H1 (cell line): ENCODE results near the gene DDX21. TPM values are rescaled to one million over a fixed set of nuclear protein-coding genes. Genes with fewer than 3 reads are reported as not detected.

Source experiments
- CTCF ChIA-PET: fragments of 300-600 bp; sonication (Branson Sonifier 250); formaldehyde crosslinking; loops from one replicate; lab custom pipeline; 2021; ENCODE audit not compliant: partially characterized antibody; lab: Charles Lee
- POLR2A ChIA-PET: fragments of 300-600 bp; sonication (Branson Sonifier 250); formaldehyde crosslinking; loops from one replicate; lab custom pipeline; 2021; ENCODE audit warnings: inconsistent platforms; ENCODE audit not compliant: partially characterized antibody; lab: Charles Lee
- DNase-seq, 2 experiments: peaks; one replicate each; pipeline versions ENCODE4 v3.0.0 to v3.0.0-alpha.2; 2010 to 2022; ENCODE audit warnings: low spot score in 2 of 2, low read depth in 1 of 2, mixed read lengths in 1 of 2
- FAIRE-seq: peaks from 2 replicates; lab custom pipeline; 2011; peaks lifted over from hg19 to GRCh38; lab: Jason Lieb, UNC
- H2AFZ ChIP-seq: 2 replicates; pipeline ENCODE4 v1.8.1; 2012; ENCODE audit warnings: low read length, inconsistent platforms
- H2AK5ac ChIP-seq: 2 replicates; pipeline ENCODE4 v1.6.1; 2013; ENCODE audit warnings: low read depth, low read length
- H2BK120ac ChIP-seq: replicated peaks from 2 replicates; pipeline ENCODE3; 2013; ENCODE audit warnings: low read depth, low read length, inconsistent platforms
- H2BK12ac ChIP-seq: 2 replicates; pipeline ENCODE4 v1.6.1; 2013; ENCODE audit warnings: low read depth, low read length
- H2BK15ac ChIP-seq: 2 replicates; pipeline ENCODE4 v1.6.1; 2013; ENCODE audit warnings: low read length
- H2BK20ac ChIP-seq: 2 replicates; pipeline ENCODE4 v1.6.1; 2013; ENCODE audit warnings: low read length
- H2BK5ac ChIP-seq: 2 replicates; pipeline ENCODE4 v1.6.1; 2013; ENCODE audit warnings: low read depth, low read length
- H3K14ac ChIP-seq: 2 replicates; pipeline ENCODE4 v1.6.1; 2013; ENCODE audit warnings: inconsistent platforms; ENCODE audit not compliant: insufficient read length
- H3K18ac ChIP-seq: 2 replicates; pipeline ENCODE4 v1.6.1; 2013; ENCODE audit warnings: low read length; ENCODE audit errors: extremely low read depth
- H3K23ac ChIP-seq: 2 replicates; pipeline ENCODE4 v1.6.1; 2013; ENCODE audit warnings: inconsistent platforms; ENCODE audit not compliant: insufficient read length
- H3K23me2 ChIP-seq: 2 replicates; pipeline ENCODE4 v1.6.1; 2013; ENCODE audit warnings: low read depth, low read length
- H3K27ac ChIP-seq: 2 replicates; pipeline ENCODE4 v1.6.1; 2011; ENCODE audit warnings: low read depth, low read length, inconsistent platforms
- H3K27me3 ChIP-seq, 4 experiments: replicated peaks in 1 of 4; 1 replicate in 1 of 4; 2 replicates in 3 of 4; pipeline versions ENCODE4 v1.6.1 to v1.8.1; 2011 to 2013; ENCODE audit warnings: low read length in 3 of 4, mild to moderate bottlenecking in 3 of 4, inconsistent platforms in 2 of 4, mixed read lengths in 2 of 4, moderate library complexity in 1 of 4; ENCODE audit not compliant: control insufficient read depth in 3 of 4, insufficient read depth in 3 of 4; ENCODE audit errors: extremely low read depth in 1 of 4
- H3K36me3 ChIP-seq, 4 experiments: 2 replicates each; pipeline versions ENCODE4 v1.6.1 to v1.8.1; 2011 to 2013; ENCODE audit warnings: mild to moderate bottlenecking in 4 of 4, low read length in 3 of 4, moderate library complexity in 2 of 4, control low read depth in 1 of 4, inconsistent platforms in 1 of 4; ENCODE audit not compliant: insufficient read depth in 4 of 4, control insufficient read depth in 2 of 4
- H3K4ac ChIP-seq: replicated peaks from 2 replicates; pipeline ENCODE3; 2013; ENCODE audit warnings: low read length, low read depth, mixed read lengths, inconsistent platforms; ENCODE audit not compliant: insufficient read length
- H3K4me1 ChIP-seq, 4 experiments: replicated peaks in 1 of 4; 1 replicate in 1 of 4; 2 replicates in 3 of 4; pipeline versions ENCODE4 v1.6.1 to v1.8.1; 2011 to 2013; ENCODE audit warnings: low read length in 3 of 4, inconsistent platforms in 2 of 4, mixed read lengths in 1 of 4; ENCODE audit not compliant: insufficient read depth in 4 of 4, control insufficient read depth in 3 of 4
- H3K4me2 ChIP-seq, 2 experiments: 2 replicates each; pipeline versions ENCODE4 v1.6.1 to v1.8.1; 2011 to 2013; ENCODE audit warnings: low read depth in 2 of 2, low read length in 2 of 2, control low read depth in 1 of 2, inconsistent platforms in 1 of 2, mild to moderate bottlenecking in 1 of 2; ENCODE audit not compliant: insufficient read depth in 1 of 2
- H3K4me3 ChIP-seq, 4 experiments: fragments of 200-600, 300-600 bp in 1 of 4; sonication (generic), shearing (Covaris generic), sonication (Bioruptor Twin) in 1 of 4; 2 replicates each; pipeline versions ENCODE4 v1.5.1 to v1.8.1; 2011 to 2016; ENCODE audit warnings: low read length in 4 of 4, low read depth in 3 of 4, control low read depth in 2 of 4, inconsistent platforms in 2 of 4, mild to moderate bottlenecking in 2 of 4, mixed read lengths in 1 of 4, moderate library complexity in 1 of 4; ENCODE audit not compliant: insufficient read depth in 2 of 4; ENCODE audit errors: extremely low read depth in 1 of 4
- H3K56ac ChIP-seq: replicated peaks from 2 replicates; pipeline ENCODE3; 2013; ENCODE audit warnings: low read depth, mild to moderate bottlenecking, mixed read lengths, low read length, inconsistent platforms; ENCODE audit not compliant: insufficient read length
- H3K79me1 ChIP-seq: 2 replicates; pipeline ENCODE4 v1.6.1; 2013; ENCODE audit warnings: low read depth, low read length, control low read depth
- H3K79me2 ChIP-seq, 2 experiments: 2 replicates each; pipeline versions ENCODE4 v1.6.1 to v1.8.1; 2012 to 2013; ENCODE audit warnings: low read length in 2 of 2, mild to moderate bottlenecking in 2 of 2, inconsistent platforms in 1 of 2; ENCODE audit not compliant: insufficient read depth in 2 of 2, control insufficient read depth in 1 of 2
- H3K9ac ChIP-seq, 4 experiments: replicated peaks in 1 of 4; 1 replicate in 1 of 4; 2 replicates in 3 of 4; pipeline versions ENCODE4 v1.6.1 to v1.8.1; 2011 to 2013; ENCODE audit warnings: low read depth in 3 of 4, low read length in 3 of 4, control low read depth in 2 of 4, mild to moderate bottlenecking in 2 of 4, moderate library complexity in 2 of 4, inconsistent platforms in 1 of 4; ENCODE audit errors: extremely low read depth in 1 of 4
- H3K9me3 ChIP-seq, 2 experiments: 2 replicates each; pipeline versions ENCODE4 v1.6.1 to v1.8.1; 2012 to 2013; ENCODE audit warnings: mild to moderate bottlenecking in 2 of 2, moderate library complexity in 2 of 2, control low read depth in 1 of 2, inconsistent platforms in 1 of 2, low read depth in 1 of 2, low read length in 1 of 2, mixed read lengths in 1 of 2; ENCODE audit not compliant: insufficient read depth in 2 of 2
- H4K20me1 ChIP-seq, 2 experiments: replicated peaks in 1 of 2; 2 replicates each; pipeline versions ENCODE3 to v1.8.1; 2011 to 2013; ENCODE audit warnings: inconsistent platforms in 2 of 2, low read length in 2 of 2, mild to moderate bottlenecking in 1 of 2; ENCODE audit not compliant: insufficient read depth in 2 of 2, control insufficient read depth in 1 of 2
- H4K5ac ChIP-seq: 2 replicates; pipeline ENCODE4 v1.6.1; 2013; ENCODE audit warnings: low read length, low read depth, mixed read lengths, inconsistent platforms; ENCODE audit not compliant: insufficient read length
- H4K8ac ChIP-seq: 2 replicates; pipeline ENCODE4 v1.8.0; 2013; ENCODE audit warnings: mild to moderate bottlenecking, moderate library complexity, low read length, inconsistent platforms; ENCODE audit not compliant: insufficient read depth; ENCODE audit errors: extremely low read depth
- H4K91ac ChIP-seq: replicated peaks from 2 replicates; pipeline ENCODE3; 2013; ENCODE audit warnings: low read length, mixed read lengths, inconsistent platforms; ENCODE audit not compliant: insufficient read length
- CHD2 ChIP-seq: IDR thresholded peaks from 2 replicates; pipeline ENCODE4 v1.6.1; 2012; ENCODE audit warnings: low read length, improper control_type of control experiment
- CTBP2 ChIP-seq: IDR thresholded peaks from 2 replicates; pipeline ENCODE4 v1.7.0; 2011; ENCODE audit warnings: borderline replicate concordance, mild to moderate bottlenecking, moderate library complexity, mixed read lengths, low read length; ENCODE audit not compliant: insufficient read depth, insufficient read length
- FOSL1 ChIP-seq: IDR thresholded peaks from 2 replicates; pipeline ENCODE4 v1.6.1; 2011; ENCODE audit warnings: mild to moderate bottlenecking, low read depth, low read length, moderate library complexity; ENCODE audit not compliant: insufficient read depth
- NRF1 ChIP-seq: IDR thresholded peaks from 2 replicates; pipeline ENCODE4 v1.6.1; 2011; ENCODE audit warnings: mild to moderate bottlenecking, low read depth, low read length, improper control_type of control experiment
- RBBP5 ChIP-seq: IDR thresholded peaks from 2 replicates; pipeline ENCODE4 v1.7.1; 2012; ENCODE audit warnings: low read depth, mild to moderate bottlenecking, inconsistent platforms, low read length, moderate library complexity, borderline replicate concordance
- RXRA ChIP-seq: IDR thresholded peaks from 2 replicates; pipeline ENCODE4 v1.6.1; 2011; ENCODE audit warnings: low read depth, mild to moderate bottlenecking, low read length, moderate library complexity; ENCODE audit not compliant: insufficient read depth
- SP1 ChIP-seq: IDR thresholded peaks from 2 replicates; pipeline ENCODE4 v1.6.1; 2011; ENCODE audit warnings: low read depth, low read length
- SP2 ChIP-seq: IDR thresholded peaks from 2 replicates; pipeline ENCODE4 v1.6.1; 2012; ENCODE audit warnings: mild to moderate bottlenecking, low read length, inconsistent platforms
- SUZ12 ChIP-seq: fragments of 200-600 bp; sonication (generic); IDR thresholded peaks from 2 replicates; pipeline ENCODE4 v1.6.1; 2012; ENCODE audit warnings: mild to moderate bottlenecking, inconsistent platforms, low read length, moderate library complexity, mixed read lengths
- TEAD4 ChIP-seq: IDR thresholded peaks from 2 replicates; pipeline ENCODE4 v1.6.1; 2012; ENCODE audit warnings: low read depth, low read length, inconsistent platforms, mixed read lengths
- WGBS, 2 experiments: shearing (Covaris generic) in 1 of 2; methylation state at CpG; one replicate each; pipeline versions ENCODE4 v1.1.6 to v1.1.7; 2013 to 2015; ENCODE audit warnings: low lambda C conversion rate in 2 of 2, mixed read lengths in 2 of 2, inconsistent platforms in 1 of 2, low coverage in 1 of 2, missing lambda C conversion rate in 1 of 2; ENCODE audit not compliant: insufficient replicate concordance in 2 of 2, insufficient coverage in 1 of 2, insufficient read length in 1 of 2; ENCODE audit errors: extremely low coverage in 1 of 2, missing lambda C conversion rate in 1 of 2; 5-methylcytosine and 5-hydroxymethylcytosine counted together
- polyA plus RNA-seq, 7 experiments: library from polyadenylated mRNA; depleted of rRNA in 3 of 7; stranded (reverse) in 5 of 7; unstranded in 2 of 7; fragments of >200 nt in 5 of 7; fragments of 200-250 nt in 2 of 7; gene quantifications; 1 replicate in 5 of 7; 2 replicates in 1 of 7; 4 replicates in 1 of 7; pipeline versions ENCODE4 v1.2.1 to v1.2.3, GENCODE V29; 2011 to 2013; ENCODE audit warnings: missing spikeins in 2 of 7, mixed read lengths in 2 of 7
- total RNA-seq: library from RNA; stranded (reverse); fragmentation: NEBNext Ultra II Directional; extraction: Animal tissue kit (Norgen Biotek cat#: 25700); gene quantifications from 2 replicates; pipeline ENCODE4 v1.2.1, GENCODE V29; 2021
- TF ChIP-seq, protein P1 (sequence below), 3 experiments: IDR thresholded peaks; 1 replicate in 2 of 3; 2 replicates in 1 of 3; pipeline versions ENCODE4 v1.5.1 to v1.6.1; 2011; ENCODE audit warnings: low read length in 3 of 3, mild to moderate bottlenecking in 3 of 3, inconsistent platforms in 2 of 3, low read depth in 1 of 3, moderate library complexity in 1 of 3; ENCODE audit not compliant: insufficient read depth in 1 of 3; ENCODE audit errors: control extremely low read depth in 1 of 3

DDX21 gene
- total and polyA plus RNA-seq, 2 of the 8 experiments (the other 6 are each of a cell fraction or from before 2014, with no cell fraction given), result 67.0 to 195 TPM

DNA sequence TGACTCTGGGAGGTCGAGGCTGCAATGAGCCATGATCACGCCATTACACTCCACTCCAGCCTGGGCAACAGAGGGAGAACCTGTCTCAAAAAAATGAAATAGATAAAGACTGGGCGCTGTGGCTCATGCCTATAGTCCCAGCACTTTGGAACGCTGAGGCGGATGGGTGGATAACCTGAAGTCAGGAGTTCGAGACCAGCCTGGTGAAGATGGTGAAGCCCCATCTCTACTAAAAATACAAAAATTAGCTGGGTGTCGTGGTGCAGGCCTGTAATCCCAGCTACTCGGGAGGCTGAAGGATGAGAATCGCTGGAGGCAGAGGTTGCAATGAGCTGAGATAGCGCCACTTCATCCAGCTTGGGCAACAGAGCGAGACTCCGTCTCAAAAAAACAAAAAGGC, 1.1 kb upstream of the DDX21 start:
- Histone ChIP-seq H2BK20ac (no peak overlapping the region), H2AFZ (no peak overlapping the region), H3K79me2 (peaks cover 28 to 44% of the 10 kb centered on the region in 2 experiments), H3K18ac (no peak overlapping the region), H2BK12ac (no peak overlapping the region), H4K8ac (peak overlapping the region; percentile 86; the same call in 1 of the 2 replicates), H3K27me3 (no peaks in the 10 kb centered on the region), H4K91ac (no peak overlapping the region), H3K23ac (no peak overlapping the region), H2AK5ac (no peak overlapping the region), H2BK5ac (no peak overlapping the region), H3K4me3 (peak overlapping the region in 3 of 4 experiments; percentile 12 to 99 (median 92); a peak in 4 of 8 replicates), H3K23me2 (peaks cover 4% of the 10 kb centered on the region), H4K20me1 (peaks cover 2 to 7% of the 10 kb centered on the region in 2 experiments), H3K9ac (no peak overlapping the region), H3K79me1 (peaks cover 2% of the 10 kb centered on the region; the same call in 1 of the 2 replicates), H4K5ac (no peak overlapping the region), H3K9me3 (no peaks in the 10 kb centered on the region), H3K56ac (no peak overlapping the region), H3K4ac (no peak overlapping the region), H2BK15ac (no peak overlapping the region), H3K4me2 (peak overlapping the region; percentile 48 to 92), H3K27ac (no peak overlapping the region), H3K36me3 (peaks cover under 1 to 11% (median 2%) of the 10 kb centered on the region in 4 experiments; a peak in 7 of 8 replicates), H3K4me1 (no peaks in the 10 kb centered on the region; a peak in 3 of 7 replicates), H2BK120ac (no peak overlapping the region), H3K14ac (no peak overlapping the region)
- POLR2A ChIA-PET, result interaction anchor here (1.0 to 9.3 kb wide), 13 partner anchors 9 to 548 kb away, joined by 3 to 91 read pairs (median 7); partner anchors contain the start of genes CCAR1, DDX50, KIFBP and RUFY2
- 88% methylated on average over 12 of the region's 12 CpGs; no CpG with 5 or more reads in 1 of the 2 experiments for WGBS, 2 experiments
- CTCF ChIA-PET, result interaction anchor here (0.6 to 2.1 kb wide), 7 partner anchors 16 to 317 kb away, joined by 3 to 7 read pairs (median 3); no protein-coding TSS in a partner anchor
- DNase-seq (no peak), FAIRE-seq (no peak)
- no peak for TF ChIP-seq FOSL1
- no peak for TF ChIP-seq RBBP5
- no peak for TF ChIP-seq RXRA
- TF ChIP-seq, protein P1, sequence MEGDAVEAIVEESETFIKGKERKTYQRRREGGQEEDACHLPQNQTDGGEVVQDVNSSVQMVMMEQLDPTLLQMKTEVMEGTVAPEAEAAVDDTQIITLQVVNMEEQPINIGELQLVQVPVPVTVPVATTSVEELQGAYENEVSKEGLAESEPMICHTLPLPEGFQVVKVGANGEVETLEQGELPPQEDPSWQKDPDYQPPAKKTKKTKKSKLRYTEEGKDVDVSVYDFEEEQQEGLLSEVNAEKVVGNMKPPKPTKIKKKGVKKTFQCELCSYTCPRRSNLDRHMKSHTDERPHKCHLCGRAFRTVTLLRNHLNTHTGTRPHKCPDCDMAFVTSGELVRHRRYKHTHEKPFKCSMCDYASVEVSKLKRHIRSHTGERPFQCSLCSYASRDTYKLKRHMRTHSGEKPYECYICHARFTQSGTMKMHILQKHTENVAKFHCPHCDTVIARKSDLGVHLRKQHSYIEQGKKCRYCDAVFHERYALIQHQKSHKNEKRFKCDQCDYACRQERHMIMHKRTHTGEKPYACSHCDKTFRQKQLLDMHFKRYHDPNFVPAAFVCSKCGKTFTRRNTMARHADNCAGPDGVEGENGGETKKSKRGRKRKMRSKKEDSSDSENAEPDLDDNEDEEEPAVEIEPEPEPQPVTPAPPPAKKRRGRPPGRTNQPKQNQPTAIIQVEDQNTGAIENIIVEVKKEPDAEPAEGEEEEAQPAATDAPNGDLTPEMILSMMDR (IDR thresholded peaks at IDR 0.05; ENCODE audit: control extremely low read depth in 1 of 3, insufficient read depth in 1 of 3, low read depth in 1 of 3, low read length in 3 of 3), result no peak
- TF ChIP-seq SP2, result no peak
- TF ChIP-seq NRF1, result no peak
- no peak for TF ChIP-seq CTBP2
- no peak for TF ChIP-seq TEAD4
- no peak for TF ChIP-seq SP1
- TF ChIP-seq SUZ12, result no peak
- no peak for TF ChIP-seq CHD2
